ENCODE measurements around the gene CRYGA. TPM values are rescaled to one million over a fixed set of nuclear protein-coding genes. Genes with fewer than 3 reads are reported as not detected.
A peak's percentile ranks its signal among the peaks of the same experiment; 100 is the strongest.
"Not testable (repeated sequence)": the region's sequence is repeated elsewhere in the genome, so short reads cannot be mapped to it uniquely, and the experiment has no call there.

Gene CRYGA
- total RNA-seq, 1 donor from 2014 or later, result not detected

- Mint-ChIP-seq H3K27me3 (ENCODE audit: unreplicated experiment) (peaks cover 4% of the 10 kb centered on the region), H3K4me3 (ENCODE audit: unreplicated experiment) (no peak overlapping the region), H3K9me3 (ENCODE audit: unreplicated experiment) (no peaks in the 10 kb centered on the region), H3K36me3 (ENCODE audit: low read depth, unreplicated experiment) (no peaks in the 10 kb centered on the region), H3K4me1 (ENCODE audit: unreplicated experiment) (peaks cover 6% of the 10 kb centered on the region), H3K27ac (ENCODE audit: unreplicated experiment) (no peak overlapping the region)
- DNase-seq (ENCODE audit: low spot score), result no peak
- TF ChIP-seq CTCF (IDR thresholded peaks at IDR 0.05; ENCODE audit: unreplicated experiment), result no peak
These were observed 44.5 kb downstream of the CRYGA start for GRCh38 chr2:208118918-208119317.

GRCh38 chr2:208117390-208117789, 46.0 kb downstream of the CRYGA start:
- not testable (repeated sequence) for H3K4me3 Mint-ChIP-seq (ENCODE audit: unreplicated experiment); H3K27ac Mint-ChIP-seq (ENCODE audit: unreplicated experiment); DNase-seq (ENCODE audit: low spot score); H3K36me3 Mint-ChIP-seq (ENCODE audit: low read depth, unreplicated experiment); H3K9me3 Mint-ChIP-seq (ENCODE audit: unreplicated experiment); H3K4me1 Mint-ChIP-seq (ENCODE audit: unreplicated experiment); H3K27me3 Mint-ChIP-seq (ENCODE audit: unreplicated experiment)

- no peak for TF ChIP-seq CTCF (IDR thresholded peaks at IDR 0.05; ENCODE audit: unreplicated experiment)
- peaks cover 6% of the 10 kb centered on the region for H3K4me1 Mint-ChIP-seq (ENCODE audit: unreplicated experiment)
- no peak overlapping the region for H3K27ac Mint-ChIP-seq (ENCODE audit: unreplicated experiment)
- DNase-seq (ENCODE audit: low spot score), result no peak
- peak overlapping the region; percentile 81 for H3K4me3 Mint-ChIP-seq (ENCODE audit: unreplicated experiment)
- H3K9me3 Mint-ChIP-seq (ENCODE audit: unreplicated experiment), result no peaks in the 10 kb centered on the region
- no peaks in the 10 kb centered on the region for H3K27me3 Mint-ChIP-seq (ENCODE audit: unreplicated experiment)
- no peaks in the 10 kb centered on the region for H3K36me3 Mint-ChIP-seq (ENCODE audit: low read depth, unreplicated experiment)
These were observed 50.4 kb downstream of the CRYGA start for GRCh38 chr2:208112969-208113368.

GRCh38 chr2:208112273-208112745, 51.1 kb downstream of the CRYGA start:
- peak overlapping the region; percentile 81 for H3K4me3 Mint-ChIP-seq (ENCODE audit: unreplicated experiment)
- not testable (repeated sequence) for DNase-seq (ENCODE audit: low spot score); H3K27ac Mint-ChIP-seq (ENCODE audit: unreplicated experiment); H3K36me3 Mint-ChIP-seq (ENCODE audit: low read depth, unreplicated experiment); H3K9me3 Mint-ChIP-seq (ENCODE audit: unreplicated experiment); H3K27me3 Mint-ChIP-seq (ENCODE audit: unreplicated experiment); H3K4me1 Mint-ChIP-seq (ENCODE audit: unreplicated experiment)

Other genes with a start within 250 kb of the CRYGA start
- gene PLEKHM3, start 138.1 kb downstream of the CRYGA start, total RNA-seq (ENCODE audit: unreplicated experiment), result 10.4 TPM
- not detected for gene CRYGD, start 39.1 kb downstream of the CRYGA start, total RNA-seq (ENCODE audit: unreplicated experiment)
- not detected for gene CRYGC, start 33.8 kb downstream of the CRYGA start, total RNA-seq (ENCODE audit: unreplicated experiment)
- gene CRYGB, start 17.4 kb downstream of the CRYGA start, total RNA-seq (ENCODE audit: unreplicated experiment), result not detected
- not detected for gene C2orf80, start 26.4 kb upstream of the CRYGA start, total RNA-seq (ENCODE audit: unreplicated experiment)
- 171 TPM for gene IDH1, start 91.5 kb upstream of the CRYGA start, total RNA-seq (ENCODE audit: unreplicated experiment)
- gene PIKFYVE, start 102.7 kb upstream of the CRYGA start, total RNA-seq (ENCODE audit: unreplicated experiment), result 52.7 TPM
- gene PTH2R, start 243.2 kb upstream of the CRYGA start, total RNA-seq (ENCODE audit: unreplicated experiment), result not detected